ENCODE data around the gene GTF2H2C. TPM values are rescaled to one million over a fixed set of nuclear protein-coding genes. Genes with fewer than 3 reads are reported as not detected.
"Not testable (repeated sequence)": the region's sequence is repeated elsewhere in the genome, so short reads cannot be mapped to it uniquely, and the experiment has no call there.

GTF2H2C gene
- total RNA-seq = 10 to 100 TPM; 44.4 to 48.0 TPM
- polyA plus RNA-seq = 10 to 100 TPM; 18.3 to 21.0 TPM

DNA sequence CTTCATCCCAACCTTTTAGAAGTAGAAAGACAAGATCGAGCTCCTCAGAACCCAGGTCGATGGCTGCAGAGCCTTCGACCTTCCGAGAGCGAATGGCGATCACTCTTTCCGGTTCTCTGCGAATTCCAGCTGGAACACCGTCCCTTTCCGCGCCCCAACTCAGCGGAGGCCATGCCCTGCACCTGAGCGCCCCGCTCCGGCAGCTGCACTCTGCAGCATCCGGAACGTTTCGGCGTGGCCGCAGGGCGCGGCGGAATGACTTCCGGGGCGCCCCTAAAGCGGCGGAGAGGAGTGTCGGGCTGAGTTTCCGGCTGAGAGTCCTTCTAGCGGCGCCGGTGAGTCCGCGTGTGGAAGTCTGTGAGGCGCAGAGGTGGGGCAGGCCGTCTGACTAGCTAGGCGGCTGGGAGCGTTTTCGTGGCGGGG, at the start of gene GTF2H2C:
TSS of gene GTF2H2C (plus strand) at position 284 of the 423 bp plus-strand sequence. CDS start 4,942 bp downstream, outside the sequence.
- peak within 1 kb of the TSS in 1 of 2 donors; percentile 45 for H3K4me3 ChIP-seq (ENCODE audit: low read length in 2 of 2)
- not testable (repeated sequence) for H3K27me3 Mint-ChIP-seq

DNA sequence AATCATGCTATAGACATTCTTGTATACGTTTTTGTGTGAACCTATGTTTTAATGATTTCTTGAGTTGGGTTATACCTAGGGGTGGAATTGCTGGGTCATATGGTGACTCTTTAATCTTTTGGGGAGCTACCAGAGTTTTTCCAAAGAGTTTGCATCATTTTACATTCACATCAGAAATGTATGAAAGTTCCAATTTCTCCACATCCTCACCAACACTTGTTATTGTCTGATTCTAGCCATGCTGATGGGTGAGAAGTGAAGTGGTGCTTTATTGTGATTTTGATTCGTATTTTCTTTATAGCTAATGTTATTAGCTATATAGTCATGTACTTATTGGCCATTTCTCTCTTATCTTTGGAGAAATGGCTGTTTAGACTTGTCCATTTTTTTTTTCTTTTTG, 49.3 kb upstream of the GTF2H2C start:
- Mint-ChIP-seq H3K9me3 (no peaks in the 10 kb centered on the region), H3K27ac (no peak overlapping the region), H3K36me3 (no peaks in the 10 kb centered on the region), H3K27me3 (peaks cover 0 to 1% of the 10 kb centered on the region in 2 donors), H3K4me1 (no peaks in the 10 kb centered on the region), H3K4me3 (no peak overlapping the region)
- Histone ChIP-seq H3K4me3 (ENCODE audit: low read length in 2 of 2) (no peak overlapping the region), H3K27ac (ENCODE audit: low read depth, low read length) (no peak overlapping the region), H3K9me3 (ENCODE audit: control insufficient read depth in 1 of 2, low read length in 2 of 2) (no peaks in the 10 kb centered on the region), H3K27me3 (ENCODE audit: insufficient read depth, low read length) (no peaks in the 10 kb centered on the region), H3K4me1 (ENCODE audit: insufficient read depth, low read length) (no peaks in the 10 kb centered on the region), H3K36me3 (ENCODE audit: insufficient read depth, low read length) (no peaks in the 10 kb centered on the region)
- POLR2A ChIA-PET (ENCODE audit: partially characterized antibody) = no interaction called here
- CTCF ChIA-PET (ENCODE audit: partially characterized antibody) = no interaction called here
- intact Hi-C loops (cut with micrococcal nuclease) = no loop called here
- DNase-seq = no peak

More for the DNA sequence above, at the start of gene GTF2H2C:
- H3K4me1 ChIP-seq (ENCODE audit: insufficient read depth, low read length); H3K27me3 ChIP-seq (ENCODE audit: insufficient read depth, low read length); H3K36me3 ChIP-seq (ENCODE audit: insufficient read depth, low read length); POLR2A ChIA-PET (ENCODE audit: partially characterized antibody); H3K9me3 Mint-ChIP-seq; H3K36me3 Mint-ChIP-seq; H3K9me3 ChIP-seq (ENCODE audit: control insufficient read depth in 1 of 2, low read length in 2 of 2); intact Hi-C loops (cut with micrococcal nuclease); CTCF ChIA-PET (ENCODE audit: partially characterized antibody); H3K27ac ChIP-seq (ENCODE audit: low read depth, low read length): not testable (repeated sequence)
- Mint-ChIP-seq H3K4me3 (peak within 1 kb of the TSS; percentile 92 to 98 (median 96)), H3K27ac (peak within 1 kb of the TSS; percentile 78 to 97 (median 94)), H3K4me1 (peaks cover 2 to 10% (median 6%) of the 10 kb centered on the region in 4 donors)
- peak; percentile 77 to 84 (median 79) for DNase-seq

DNA sequence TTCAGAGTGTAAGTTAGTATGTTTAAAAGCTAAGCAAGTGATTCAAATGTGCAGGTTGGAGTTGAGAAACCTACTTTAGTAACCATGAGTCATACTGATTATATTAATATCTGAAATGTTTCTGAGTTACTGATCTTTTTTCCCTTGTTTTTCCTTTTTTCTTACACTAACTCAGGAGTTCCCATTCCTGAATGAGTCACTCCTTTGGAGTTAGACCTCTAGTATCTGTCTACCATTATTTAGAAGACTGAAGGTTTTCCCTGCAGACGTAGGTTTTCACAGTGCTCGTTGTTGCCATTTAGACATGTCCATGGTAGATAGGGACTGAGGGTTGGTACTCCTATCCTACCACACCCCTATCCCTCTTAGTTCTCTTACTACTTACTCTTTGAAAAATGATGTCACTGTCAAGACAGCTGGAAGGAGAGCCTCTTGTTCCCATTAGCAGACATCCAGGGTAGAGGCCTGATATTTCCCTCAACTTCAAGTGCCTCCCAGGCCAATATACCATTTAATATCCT, 47.2 kb upstream of the GTF2H2C start:
- no peaks in the 10 kb centered on the region for H3K36me3 ChIP-seq (ENCODE audit: insufficient read depth, low read length)
- Mint-ChIP-seq H3K9me3 (peaks cover 0 to 1% (median 0%) of the 10 kb centered on the region in 8 donors), H3K4me1 (no peaks in the 10 kb centered on the region), H3K27me3 (peaks cover 0 to 1% of the 10 kb centered on the region in 2 donors), H3K4me3 (no peak overlapping the region), H3K36me3 (no peaks in the 10 kb centered on the region), H3K27ac (no peak overlapping the region)
- CTCF ChIA-PET (ENCODE audit: partially characterized antibody) = interaction anchor here (1.0 kb wide), 1 partner anchor 13 kb away, joined by 3 read pairs; no protein-coding TSS in a partner anchor
- no peaks in the 10 kb centered on the region for H3K4me1 ChIP-seq (ENCODE audit: insufficient read depth, low read length)
- no peak for DNase-seq
- H3K9me3 ChIP-seq (ENCODE audit: control insufficient read depth in 1 of 2, low read length in 2 of 2) = no peaks in the 10 kb centered on the region
- H3K4me3 ChIP-seq (ENCODE audit: low read length in 2 of 2) = no peak overlapping the region
- POLR2A ChIA-PET (ENCODE audit: partially characterized antibody) = no interaction called here
- intact Hi-C loops (cut with micrococcal nuclease) = no loop called here
- no peaks in the 10 kb centered on the region for H3K27me3 ChIP-seq (ENCODE audit: insufficient read depth, low read length)
- H3K27ac ChIP-seq (ENCODE audit: low read depth, low read length) = no peak overlapping the region

GRCh38 chr5:69515570-69515969, 44.4 kb upstream of the GTF2H2C start:
- H3K4me1 Mint-ChIP-seq; DNase-seq; intact Hi-C loops (cut with micrococcal nuclease); H3K36me3 Mint-ChIP-seq; H3K4me1 ChIP-seq (ENCODE audit: insufficient read depth, low read length); H3K4me3 ChIP-seq (ENCODE audit: low read length in 2 of 2); H3K27me3 Mint-ChIP-seq; H3K27me3 ChIP-seq (ENCODE audit: insufficient read depth, low read length); H3K4me3 Mint-ChIP-seq; H3K9me3 Mint-ChIP-seq; H3K9me3 ChIP-seq (ENCODE audit: control insufficient read depth in 1 of 2, low read length in 2 of 2); H3K27ac Mint-ChIP-seq; H3K27ac ChIP-seq (ENCODE audit: low read depth, low read length); CTCF ChIA-PET (ENCODE audit: partially characterized antibody); POLR2A ChIA-PET (ENCODE audit: partially characterized antibody); H3K36me3 ChIP-seq (ENCODE audit: insufficient read depth, low read length): not testable (repeated sequence)

DNA sequence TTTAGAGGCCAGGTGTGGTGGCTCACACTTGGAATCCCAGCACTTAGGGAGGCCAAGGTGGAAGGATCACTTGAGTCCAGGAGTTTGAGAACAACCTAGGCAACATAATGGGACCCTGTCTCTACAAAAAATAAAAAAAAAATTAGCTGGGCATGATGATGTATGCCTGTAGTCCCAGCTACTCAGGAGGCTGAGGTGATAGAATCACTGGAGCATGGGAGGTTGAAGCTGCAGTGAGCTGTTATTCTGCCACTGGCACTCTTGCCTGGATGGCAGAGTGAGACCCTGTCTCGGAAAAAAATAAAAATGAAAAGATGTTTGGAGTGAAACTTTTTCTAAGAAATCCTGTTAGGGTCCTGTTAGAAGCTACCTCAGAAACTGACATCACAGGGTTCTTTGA, 43.2 kb upstream of the GTF2H2C start:
- Mint-ChIP-seq H3K4me1 (no peaks in the 10 kb centered on the region), H3K36me3 (no peaks in the 10 kb centered on the region), H3K27ac (no peak overlapping the region), H3K9me3 (peaks cover 0 to 1% (median 0%) of the 10 kb centered on the region in 8 donors), H3K4me3 (no peak overlapping the region), H3K27me3 (no peaks in the 10 kb centered on the region)
- Histone ChIP-seq H3K4me1 (ENCODE audit: insufficient read depth, low read length) (no peaks in the 10 kb centered on the region), H3K4me3 (ENCODE audit: low read length in 2 of 2) (no peak overlapping the region), H3K27me3 (ENCODE audit: insufficient read depth, low read length) (no peaks in the 10 kb centered on the region), H3K9me3 (ENCODE audit: control insufficient read depth in 1 of 2, low read length in 2 of 2) (no peaks in the 10 kb centered on the region), H3K27ac (ENCODE audit: low read depth, low read length) (no peak overlapping the region), H3K36me3 (ENCODE audit: insufficient read depth, low read length) (no peaks in the 10 kb centered on the region)
- ChIA-PET CTCF (ENCODE audit: partially characterized antibody) (no interaction called here), POLR2A (ENCODE audit: partially characterized antibody) (no interaction called here)
- intact Hi-C loops (cut with micrococcal nuclease) = no loop called here
- no peak for DNase-seq

DNA sequence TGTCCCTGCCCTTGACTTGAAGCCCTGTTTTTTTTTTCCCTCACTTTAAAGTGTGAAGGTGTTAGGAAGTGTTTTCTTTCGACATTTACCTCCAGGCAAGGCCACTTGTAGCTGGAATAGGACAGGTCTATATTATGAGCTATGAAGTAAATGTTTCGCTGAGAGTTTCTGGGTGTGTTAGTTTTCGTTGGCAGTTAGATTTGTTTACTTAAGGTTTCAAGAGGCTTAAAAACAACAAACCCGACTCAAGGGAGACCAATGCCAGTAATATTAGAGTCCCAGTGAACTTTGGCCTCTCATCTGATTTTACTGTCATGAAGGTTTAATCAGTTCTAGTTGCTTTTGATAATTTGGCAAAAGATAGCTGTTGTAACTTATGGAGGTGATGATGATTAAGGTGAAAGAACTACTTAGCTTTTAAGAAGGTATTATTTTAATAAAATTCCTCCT, 42.2 kb upstream of the GTF2H2C start:
- H3K27me3 Mint-ChIP-seq = no peaks in the 10 kb centered on the region
- no peaks in the 10 kb centered on the region for H3K9me3 ChIP-seq (ENCODE audit: control insufficient read depth in 1 of 2, low read length in 2 of 2)
- H3K27ac Mint-ChIP-seq = no peak overlapping the region
- no peak for DNase-seq
- no peak overlapping the region for H3K27ac ChIP-seq (ENCODE audit: low read depth, low read length)
- H3K4me1 ChIP-seq (ENCODE audit: insufficient read depth, low read length) = no peaks in the 10 kb centered on the region
- no peaks in the 10 kb centered on the region for H3K36me3 Mint-ChIP-seq
- intact Hi-C loops (cut with micrococcal nuclease) = no loop called here
- H3K36me3 ChIP-seq (ENCODE audit: insufficient read depth, low read length) = no peaks in the 10 kb centered on the region
- H3K4me3 ChIP-seq (ENCODE audit: low read length in 2 of 2) = no peak overlapping the region
- no peak overlapping the region for H3K4me3 Mint-ChIP-seq
- no peaks in the 10 kb centered on the region for H3K4me1 Mint-ChIP-seq
- H3K27me3 ChIP-seq (ENCODE audit: insufficient read depth, low read length) = no peaks in the 10 kb centered on the region
- ChIA-PET CTCF (ENCODE audit: partially characterized antibody) (no interaction called here), POLR2A (ENCODE audit: partially characterized antibody) (no interaction called here)
- peaks cover 0 to 1% (median 0%) of the 10 kb centered on the region in 8 donors for H3K9me3 Mint-ChIP-seq

GRCh38 chr5:69519285-69519684, 40.7 kb upstream of the GTF2H2C start:
- H3K4me1 Mint-ChIP-seq = no peaks in the 10 kb centered on the region
- H3K27me3 ChIP-seq (ENCODE audit: insufficient read depth, low read length) = no peaks in the 10 kb centered on the region
- no peak overlapping the region for H3K27ac Mint-ChIP-seq
- ChIA-PET CTCF (ENCODE audit: partially characterized antibody) (no interaction called here), POLR2A (ENCODE audit: partially characterized antibody) (no interaction called here)
- intact Hi-C loops (cut with micrococcal nuclease) = no loop called here
- H3K36me3 Mint-ChIP-seq = no peaks in the 10 kb centered on the region
- no peak overlapping the region for H3K27ac ChIP-seq (ENCODE audit: low read depth, low read length)
- H3K4me3 ChIP-seq (ENCODE audit: low read length in 2 of 2) = no peak overlapping the region
- no peaks in the 10 kb centered on the region for H3K4me1 ChIP-seq (ENCODE audit: insufficient read depth, low read length)
- H3K27me3 Mint-ChIP-seq = no peaks in the 10 kb centered on the region
- H3K36me3 ChIP-seq (ENCODE audit: insufficient read depth, low read length) = no peaks in the 10 kb centered on the region
- peaks cover 0 to 1% (median 0%) of the 10 kb centered on the region in 8 donors for H3K9me3 Mint-ChIP-seq
- H3K9me3 ChIP-seq (ENCODE audit: control insufficient read depth in 1 of 2, low read length in 2 of 2) = no peaks in the 10 kb centered on the region
- no peak for DNase-seq
- H3K4me3 Mint-ChIP-seq = no peak overlapping the region

DNA sequence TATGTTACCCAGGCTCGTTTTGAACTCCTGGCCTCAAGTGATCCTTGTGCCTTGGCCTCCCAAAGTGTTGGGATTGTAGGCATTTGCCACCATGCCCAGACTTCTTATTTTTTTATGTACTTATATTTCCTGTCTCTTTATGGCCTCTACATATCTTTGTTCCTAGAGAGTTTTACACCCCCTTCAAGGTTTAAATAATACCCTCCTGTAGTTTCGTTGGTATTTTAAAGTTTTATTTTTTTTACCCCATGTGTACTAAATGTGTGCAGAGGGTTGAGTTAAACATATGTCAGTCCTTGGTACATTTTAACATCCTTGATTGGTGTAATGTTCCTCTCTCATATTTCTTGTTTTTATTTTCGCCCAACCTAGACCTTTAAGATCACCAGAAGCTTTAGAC, 38.0 kb upstream of the GTF2H2C start:
- no peaks in the 10 kb centered on the region for H3K4me1 Mint-ChIP-seq
- CTCF ChIA-PET (ENCODE audit: partially characterized antibody) = no interaction called here
- H3K4me1 ChIP-seq (ENCODE audit: insufficient read depth, low read length) = no peaks in the 10 kb centered on the region
- no peak overlapping the region for H3K4me3 ChIP-seq (ENCODE audit: low read length in 2 of 2)
- H3K27ac Mint-ChIP-seq = no peak overlapping the region
- DNase-seq = no peak
- H3K36me3 Mint-ChIP-seq = no peaks in the 10 kb centered on the region
- no peaks in the 10 kb centered on the region for H3K36me3 ChIP-seq (ENCODE audit: insufficient read depth, low read length)
- H3K27ac ChIP-seq (ENCODE audit: low read depth, low read length) = no peak overlapping the region
- no peak overlapping the region for H3K4me3 Mint-ChIP-seq
- H3K9me3 ChIP-seq (ENCODE audit: control insufficient read depth in 1 of 2, low read length in 2 of 2) = no peaks in the 10 kb centered on the region
- H3K27me3 ChIP-seq (ENCODE audit: insufficient read depth, low read length) = no peaks in the 10 kb centered on the region
- H3K9me3 Mint-ChIP-seq = no peaks in the 10 kb centered on the region
- POLR2A ChIA-PET (ENCODE audit: partially characterized antibody) = no interaction called here
- no peaks in the 10 kb centered on the region for H3K27me3 Mint-ChIP-seq
- intact Hi-C loops (cut with micrococcal nuclease) = no loop called here

All from CD4-positive, alpha-beta memory T cell (primary cell).